ENCODE data around the gene NUDC.

GRCh38 chr1:26959722-26960624, 38.4 kb downstream of the NUDC start, which contains the start of gene KDF1:
- no peak for TF ChIP-seq CTCF (IDR thresholded peaks at IDR 0.05)
- TF ChIP-seq POLR2A (IDR thresholded peaks at IDR 0.05): peak in 1 of 2 donors; percentile 13
